C4-2B (cell line): ENCODE data around the gene ANKRD49.

Source experiments
- ZFX ChIP-seq: fragments of 450-650 bp; IDR thresholded peaks from 2 replicates; pipeline ENCODE4 v1.6.1; 2017
- TF ChIP-seq, protein P1 (sequence below): fragments of 450-650 bp; conservative IDR thresholded peaks from 2 replicates; pipeline ENCODE4 v1.5.1; 2017; ENCODE audit warnings: mild to moderate bottlenecking

GRCh38 chr11:94528551-94528950 is 34.8 kb downstream of the ANKRD49 start:
- TF ChIP-seq, protein P1, sequence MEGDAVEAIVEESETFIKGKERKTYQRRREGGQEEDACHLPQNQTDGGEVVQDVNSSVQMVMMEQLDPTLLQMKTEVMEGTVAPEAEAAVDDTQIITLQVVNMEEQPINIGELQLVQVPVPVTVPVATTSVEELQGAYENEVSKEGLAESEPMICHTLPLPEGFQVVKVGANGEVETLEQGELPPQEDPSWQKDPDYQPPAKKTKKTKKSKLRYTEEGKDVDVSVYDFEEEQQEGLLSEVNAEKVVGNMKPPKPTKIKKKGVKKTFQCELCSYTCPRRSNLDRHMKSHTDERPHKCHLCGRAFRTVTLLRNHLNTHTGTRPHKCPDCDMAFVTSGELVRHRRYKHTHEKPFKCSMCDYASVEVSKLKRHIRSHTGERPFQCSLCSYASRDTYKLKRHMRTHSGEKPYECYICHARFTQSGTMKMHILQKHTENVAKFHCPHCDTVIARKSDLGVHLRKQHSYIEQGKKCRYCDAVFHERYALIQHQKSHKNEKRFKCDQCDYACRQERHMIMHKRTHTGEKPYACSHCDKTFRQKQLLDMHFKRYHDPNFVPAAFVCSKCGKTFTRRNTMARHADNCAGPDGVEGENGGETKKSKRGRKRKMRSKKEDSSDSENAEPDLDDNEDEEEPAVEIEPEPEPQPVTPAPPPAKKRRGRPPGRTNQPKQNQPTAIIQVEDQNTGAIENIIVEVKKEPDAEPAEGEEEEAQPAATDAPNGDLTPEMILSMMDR: no peak
- TF ChIP-seq ZFX: no peak
